Measurements from ENCODE around the gene KCTD2.
A peak's percentile ranks its signal among the peaks of the same experiment; 100 is the strongest.
"Not testable (repeated sequence)": the region's sequence is repeated elsewhere in the genome, so short reads cannot be mapped to it uniquely, and the experiment has no call there.

The KCTD2 gene

GRCh38 chr17:75051941-75052340 lies 4.9 kb downstream of the KCTD2 start:
- DNase-seq, result no peak

GRCh38 chr17:75059369-75060345 lies 12.6 kb downstream of the KCTD2 start:
- DNase-seq, result peak; percentile 78

- peak; percentile 85 for DNase-seq
Observed at GRCh38 chr17:75060434-75061054, 13.5 kb downstream of the KCTD2 start.

- DNase-seq, result no peak
Observed at GRCh38 chr17:75061055-75061438, 14.0 kb downstream of the KCTD2 start.

- DNase-seq, result no peak
Observed at GRCh38 chr17:75061618-75062017, 14.6 kb downstream of the KCTD2 start.

- no peak for DNase-seq
Observed at GRCh38 chr17:75063201-75063600, 16.2 kb downstream of the KCTD2 start.

GRCh38 chr17:75063626-75064025 lies 16.6 kb downstream of the KCTD2 start:
- no peak for DNase-seq

- no peak for DNase-seq
Observed at GRCh38 chr17:75064040-75064439, 17.0 kb downstream of the KCTD2 start.

- no peak for DNase-seq
Observed at GRCh38 chr17:75064460-75064859, 17.4 kb downstream of the KCTD2 start.

GRCh38 chr17:75064867-75065561 lies 18.0 kb downstream of the KCTD2 start:
- no peak for DNase-seq

- no peak for DNase-seq
Observed at GRCh38 chr17:75065562-75066151, 18.6 kb downstream of the KCTD2 start.

GRCh38 chr17:75067856-75068255 lies 20.8 kb downstream of the KCTD2 start:
- DNase-seq, result no peak

- DNase-seq, result no peak
Observed at GRCh38 chr17:75068750-75069149, 21.7 kb downstream of the KCTD2 start.

- no peak for DNase-seq
Observed at GRCh38 chr17:75069783-75070182, 22.8 kb downstream of the KCTD2 start.

GRCh38 chr17:75071478-75072271 lies 24.6 kb downstream of the KCTD2 start:
- not testable (repeated sequence) for DNase-seq

- not testable (repeated sequence) for DNase-seq
Observed at GRCh38 chr17:75072909-75073308, 25.9 kb downstream of the KCTD2 start.

- no peak for DNase-seq
Observed at GRCh38 chr17:75073618-75074047, 26.6 kb downstream of the KCTD2 start.

GRCh38 chr17:75074532-75074931 lies 27.5 kb downstream of the KCTD2 start:
- no peak for DNase-seq

- DNase-seq, result no peak
Observed at GRCh38 chr17:75075597-75076336, 28.7 kb downstream of the KCTD2 start.

- no peak for DNase-seq
Observed at GRCh38 chr17:75077072-75077495, 30.1 kb downstream of the KCTD2 start.

- no peak for DNase-seq
Observed at GRCh38 chr17:75077496-75078283, 30.7 kb downstream of the KCTD2 start.
